GM12878 (cell line): Measurements from ENCODE around the gene SAMD9L. TPM values are rescaled to one million over a fixed set of nuclear protein-coding genes. Genes with fewer than 3 reads are reported as not detected.
A peak's percentile ranks its signal among the peaks of the same experiment; 100 is the strongest.

Experiments used
- ATAC-seq: fragments of 200-7000 bp; cut with Tn5 transposase; 3 replicates; pipeline ENCODE4 v1.9.1; 2020; ENCODE audit warnings: mild to moderate bottlenecking, moderate library complexity
- BruUV-seq: library from RNA; stranded (reverse); fragments of 400-500 nt; replicated peaks from 2 replicates; lab custom pipeline; 2021; lab: Mats Ljungman, UMichigan
- CTCF ChIA-PET: fragments of 300-600 bp; sonication (Branson Sonifier 250); formaldehyde crosslinking; extraction: SDS; loops from one replicate; lab custom pipeline; 2021; ENCODE audit warnings: inconsistent platforms; lab: Yijun Ruan, JAX
- POLR2A ChIA-PET: fragments of 350-600 bp; formaldehyde crosslinking; extraction: SDS; loops from one replicate; lab custom pipeline; 2021; ENCODE audit warnings: inconsistent platforms; lab: Charles Lee
- RAD21 ChIA-PET: fragments of 300-600 bp; sonication (Branson Sonifier 250); formaldehyde crosslinking; loops from one replicate; lab custom pipeline; 2023; ENCODE audit warnings: antibody characterized with exemption; ENCODE audit not compliant: unreplicated experiment; lab: Charles Lee
- SMC1A ChIA-PET: fragments of 300-600 bp; sonication (Branson Sonifier 250); formaldehyde crosslinking; loops from one replicate; lab custom pipeline; 2023; ENCODE audit not compliant: unreplicated experiment, uncharacterized antibody; lab: Charles Lee
- DNase-seq: peaks from one replicate; pipeline ENCODE4 v3.0.0-alpha.2; 2011; ENCODE audit warnings: low read depth, low spot score
- FAIRE-seq: peaks from 3 replicates; lab custom pipeline; 2011; peaks lifted over from hg19 to GRCh38; lab: Jason Lieb, UNC
- H2AFZ ChIP-seq: 2 replicates; pipeline ENCODE4 v1.6.0; 2011; ENCODE audit warnings: low read depth, low read length, control low read depth; ENCODE audit not compliant: control insufficient read depth
- H3K27ac ChIP-seq: 2 replicates; pipeline ENCODE4 v1.5.1; 2011; ENCODE audit warnings: control low read depth; ENCODE audit not compliant: control insufficient read depth, insufficient read depth
- H3K27me3 ChIP-seq, 2 experiments: replicated peaks in 1 of 2; 2 replicates each; pipeline versions ENCODE4 v1.6.0 to v1.6.1; 2011; ENCODE audit warnings: low read length in 1 of 2; ENCODE audit not compliant: control insufficient read depth in 2 of 2, insufficient read depth in 2 of 2
- H3K36me3 ChIP-seq, 2 experiments: 2 replicates each; pipeline ENCODE4 v1.5.1; 2011; ENCODE audit warnings: low read length in 1 of 2; ENCODE audit not compliant: control insufficient read depth in 2 of 2, insufficient read depth in 2 of 2
- H3K4me1 ChIP-seq: 2 replicates; pipeline ENCODE4 v1.6.1; 2011; ENCODE audit warnings: mild to moderate bottlenecking, low read length, moderate library complexity, mixed read lengths; ENCODE audit not compliant: control insufficient read depth, insufficient read depth
- H3K4me2 ChIP-seq: 2 replicates; pipeline ENCODE4 v1.6.0; 2011; ENCODE audit warnings: control low read depth; ENCODE audit not compliant: control insufficient read depth, insufficient read depth
- H3K4me3 ChIP-seq: fragments of 200-600 bp; sonication (generic); 2 replicates; pipeline ENCODE4 v1.5.1; 2016
- H3K79me2 ChIP-seq: 2 replicates; pipeline ENCODE4 v1.6.0; 2011; ENCODE audit warnings: low read length; ENCODE audit not compliant: control insufficient read depth, insufficient read depth
- H3K9ac ChIP-seq: 2 replicates; pipeline ENCODE4 v1.8.0; 2011; ENCODE audit warnings: low read length, control low read depth, mixed read lengths; ENCODE audit not compliant: control insufficient read depth, insufficient read depth
- H3K9me3 ChIP-seq: replicated peaks from 3 replicates; pipeline ENCODE4 v1.5.1; 2011; ENCODE audit warnings: mild to moderate bottlenecking, low read length; ENCODE audit not compliant: control insufficient read depth, insufficient read depth
- H4K20me1 ChIP-seq: 2 replicates; pipeline ENCODE4 v1.6.0; 2011; ENCODE audit not compliant: control insufficient read depth, insufficient read depth
- BCL3 ChIP-seq: IDR thresholded peaks from 2 replicates; pipeline ENCODE4 v1.6.1; 2011; ENCODE audit warnings: borderline replicate concordance, low read depth, mild to moderate bottlenecking, moderate library complexity, low read length; ENCODE audit not compliant: insufficient read depth, poor library complexity, severe bottlenecking
- KAT2A ChIP-seq: conservative IDR thresholded peaks from 2 replicates; pipeline ENCODE4 v1.6.1; 2011; ENCODE audit warnings: low read depth, low read length; ENCODE audit not compliant: control insufficient read depth
- SKIL ChIP-seq: fragments of 450-650 bp; IDR thresholded peaks from 2 replicates; pipeline ENCODE4 v1.6.1; 2017; ENCODE audit warnings: mild to moderate bottlenecking, low read depth, inconsistent platforms; ENCODE audit not compliant: poor library complexity, severe bottlenecking
- TCF3 ChIP-seq: IDR thresholded peaks from 2 replicates; pipeline ENCODE4 v1.6.1; 2012; ENCODE audit warnings: low read depth, mild to moderate bottlenecking, low read length, borderline replicate concordance; ENCODE audit not compliant: insufficient read depth
- WGBS: methylation state at CpG from one replicate; pipeline ENCODE4 v1.1.6; 2016; ENCODE audit warnings: low lambda C conversion rate; ENCODE audit not compliant: insufficient replicate concordance, insufficient coverage; ENCODE audit errors: missing lambda C conversion rate; 5-methylcytosine and 5-hydroxymethylcytosine counted together
- in situ Hi-C: fragments of 300-500 bp; cut with MboI; formaldehyde crosslinking; loops from 9 replicates; pipeline ENCODE4 v1.14.3; 2018; ENCODE audit warnings: mixed read lengths
- intact Hi-C: fragments of 100-400 bp; cut with micrococcal nuclease; formaldehyde crosslinking; loops from one replicate; pipeline ENCODE4 v1.14.2; 2022; ENCODE audit not compliant: unreplicated experiment
- polyA plus RNA-seq, 11 experiments: library from polyadenylated mRNA; depleted of rRNA in 4 of 11; unstranded in 6 of 11; stranded (reverse) in 5 of 11; fragments of >200 nt; fragmentation: Nextera tagmentation in 4 of 11; fragmentation: Illumina TruSeq in 1 of 11; extraction: Ambion mirVana in 4 of 11; extraction: Trizol in 1 of 11; gene quantifications; 1 replicate in 1 of 11; 2 replicates in 10 of 11; pipeline versions ENCODE4 v1.2.1 to v1.2.3, GENCODE V29; 2011 to 2016; ENCODE audit warnings: inconsistent platforms in 2 of 11, missing spikeins in 2 of 11, low read depth in 1 of 11
- total RNA-seq, 4 experiments: library from RNA; depleted of rRNA in 3 of 4; stranded (reverse); fragments of >200 nt in 3 of 4; fragmentation: Illumina TruSeq in 1 of 4; extraction: Trizol in 1 of 4; gene quantifications; 2 replicates each; pipeline versions ENCODE4 v1.2.1 to v1.2.3, GENCODE V29; 2013 to 2021

SAMD9L gene
- total and polyA plus RNA-seq, 10 of the 15 experiments (the other 5 are each of a cell fraction or from before 2014, with no cell fraction given), result 22.3 to 51.3 (median 29.6) TPM

GRCh38 chr7:93196336-93196735 is 48.2 kb upstream of the SAMD9L start (continued):
- no peak for TF ChIP-seq TCF3
- TF ChIP-seq SKIL, result no peak

GRCh38 chr7:93194386-93194785 is 46.2 kb upstream of the SAMD9L start:
- no peaks in the 10 kb centered on the region for H3K79me2 ChIP-seq
- H3K36me3 ChIP-seq, result no peaks in the 10 kb centered on the region
- no peak for ATAC-seq
- SMC1A ChIA-PET, result no interaction called here
- no peak overlapping the region for H3K27ac ChIP-seq
- no peaks in the 10 kb centered on the region for H3K4me1 ChIP-seq
- FAIRE-seq, result no peak
- in situ Hi-C loops, result no loop called here
- no peak overlapping the region for H3K4me2 ChIP-seq
- RAD21 ChIA-PET, result no interaction called here
- 0 out of 4 replicates have a peak, but pooled peaks cover 0 to 3% of the 10 kb centered on the region in 2 experiments for H3K27me3 ChIP-seq
- WGBS, result 32% methylated on average over 3 of the region's 3 CpGs
- BruUV-seq, result no TSS peak
- TF ChIP-seq BCL3 (peak; percentile 47), KAT2A (no peak)
- TF ChIP-seq, all 136 proteins: peak for 1
- POLR2A ChIA-PET, result no interaction called here
- no peak for DNase-seq
- intact Hi-C loops, result no loop called here
- H3K9ac ChIP-seq, result no peak overlapping the region
- no peak overlapping the region for H2AFZ ChIP-seq
- CTCF ChIA-PET, result no interaction called here
- no peaks in the 10 kb centered on the region for H4K20me1 ChIP-seq
- H3K4me3 ChIP-seq, result no peak overlapping the region
- no peaks in the 10 kb centered on the region for H3K9me3 ChIP-seq
